Fibroblast of the aortic adventitia (primary cell): Measurements from ENCODE around the gene LRRC1. TPM values are rescaled to one million over a fixed set of nuclear protein-coding genes. Genes with fewer than 3 reads are reported as not detected.
"Not testable (repeated sequence)": the region's sequence is repeated elsewhere in the genome, so short reads cannot be mapped to it uniquely, and the experiment has no call there.

ENCODE experiments used
- DNase-seq: peaks from one replicate; pipeline ENCODE4 v3.0.0-alpha.2; 2010; ENCODE audit warnings: low read depth
- H3K4me3 ChIP-seq: 2 replicates; pipeline ENCODE4 v1.5.1; 2011; ENCODE audit warnings: low read depth, mild to moderate bottlenecking, control low read depth, low read length, moderate library complexity
- CTCF ChIP-seq: IDR thresholded peaks from 2 replicates; pipeline ENCODE4 v1.5.1; 2011; ENCODE audit warnings: mild to moderate bottlenecking, low read length, control low read depth, inconsistent platforms; ENCODE audit not compliant: insufficient read depth
- total RNA-seq: library from RNA; depleted of rRNA; stranded (reverse); fragments of >200 nt; gene quantifications from 2 replicates; pipeline ENCODE4 v1.2.3, GENCODE V29; 2012; ENCODE audit warnings: low replicate concordance

The LRRC1 gene
- total RNA-seq, 1 donor = 8.3 TPM

GRCh38 chr6:53768636-53769035 is 26.2 kb upstream of the LRRC1 start:
- no peak for TF ChIP-seq CTCF
- no peak for DNase-seq
- H3K4me3 ChIP-seq = no peak overlapping the region

- peak; percentile 12 for DNase-seq
- no peak for TF ChIP-seq CTCF
- no peak overlapping the region for H3K4me3 ChIP-seq
Observed at GRCh38 chr6:53770780-53771249, 24.0 kb upstream of the LRRC1 start.

GRCh38 chr6:53771785-53772624 is 22.8 kb upstream of the LRRC1 start:
- TF ChIP-seq CTCF = no peak
- DNase-seq = peak; percentile 63
- H3K4me3 ChIP-seq = no peak overlapping the region

- DNase-seq = no peak
- no peak overlapping the region for H3K4me3 ChIP-seq
- TF ChIP-seq CTCF = no peak
Observed at GRCh38 chr6:53773044-53773696, 21.6 kb upstream of the LRRC1 start.

- H3K4me3 ChIP-seq, DNase-seq: not testable (repeated sequence)
Observed at GRCh38 chr6:53776152-53776551, 18.7 kb upstream of the LRRC1 start.

- DNase-seq = not testable (repeated sequence)
Observed at GRCh38 chr6:53784991-53785390, 9.8 kb upstream of the LRRC1 start.

GRCh38 chr6:53786832-53787231 is 8.0 kb upstream of the LRRC1 start:
- DNase-seq = no peak
- no peak for TF ChIP-seq CTCF
- no peak overlapping the region for H3K4me3 ChIP-seq

More at GRCh38 chr6:53784991-53785390, 9.8 kb upstream of the LRRC1 start:
- H3K4me3 ChIP-seq = not testable (repeated sequence)
